DMS53 (cell line): Measurements from ENCODE around the gene IL36A.

ENCODE experiments used
- DNase-seq: peaks from one replicate; lab custom pipeline; 2025; lab: John Stamatoyannopoulos, UW

Gene IL36A

GRCh38 chr2:113050921-113051895 lies 45.9 kb downstream of the IL36A start:
- no peak for DNase-seq

- DNase-seq, result no peak
Measured at GRCh38 chr2:113052396-113052917, 47.2 kb downstream of the IL36A start, which contains the start of gene IL36B. Gene IL36B (minus strand): TSS chr2:113052867.

- DNase-seq, result no peak
Measured at GRCh38 chr2:113053666-113054065, 48.4 kb downstream of the IL36A start.

GRCh38 chr2:113054066-113054465 lies 48.8 kb downstream of the IL36A start:
- no peak for DNase-seq

- DNase-seq, result no peak
Measured at GRCh38 chr2:113056521-113056920, 51.3 kb downstream of the IL36A start.

DNA sequence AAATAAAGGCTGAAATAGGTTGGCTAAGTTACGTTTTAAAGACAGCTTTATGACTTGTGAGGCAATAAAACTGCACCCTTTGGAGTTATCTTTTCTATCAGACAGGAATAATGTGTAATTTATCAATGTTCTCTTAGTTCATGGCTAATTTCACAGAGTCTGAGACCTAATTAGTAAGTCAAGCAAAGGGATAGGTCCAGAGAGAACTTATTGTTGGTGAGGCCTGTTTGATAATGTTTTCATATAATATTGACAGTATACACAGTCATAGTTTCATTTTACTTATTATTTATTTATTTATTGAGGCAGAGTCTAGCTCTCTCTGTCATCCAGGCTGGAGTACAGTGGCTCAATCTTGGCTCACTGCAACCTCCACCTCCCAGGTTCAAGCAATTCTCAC lies 51.9 kb downstream of the IL36A start:
- no peak for DNase-seq
